Measurements from ENCODE around the gene IGF2R.

DNA sequence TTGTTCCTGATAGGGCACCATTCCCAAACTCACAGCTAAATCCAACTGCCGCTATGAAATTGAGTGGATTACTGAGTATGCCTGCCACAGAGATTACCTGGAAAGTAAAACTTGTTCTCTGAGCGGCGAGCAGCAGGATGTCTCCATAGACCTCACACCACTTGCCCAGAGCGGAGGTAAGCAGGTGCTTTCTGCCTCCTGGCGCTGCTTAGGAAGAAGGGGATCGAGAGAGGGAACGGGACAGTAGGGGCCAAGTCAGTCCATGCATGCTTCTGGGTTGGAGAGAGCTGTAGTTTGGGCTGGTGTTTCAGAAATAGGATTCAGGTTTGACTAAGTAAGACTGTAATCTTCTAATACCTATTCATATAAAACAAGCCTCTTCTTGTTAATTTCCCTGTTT, 63.7 kb downstream of the IGF2R start:
- TF ChIP-seq SUZ12 (IDR thresholded peaks at IDR 0.05) = no peak
- TF ChIP-seq, protein P1, sequence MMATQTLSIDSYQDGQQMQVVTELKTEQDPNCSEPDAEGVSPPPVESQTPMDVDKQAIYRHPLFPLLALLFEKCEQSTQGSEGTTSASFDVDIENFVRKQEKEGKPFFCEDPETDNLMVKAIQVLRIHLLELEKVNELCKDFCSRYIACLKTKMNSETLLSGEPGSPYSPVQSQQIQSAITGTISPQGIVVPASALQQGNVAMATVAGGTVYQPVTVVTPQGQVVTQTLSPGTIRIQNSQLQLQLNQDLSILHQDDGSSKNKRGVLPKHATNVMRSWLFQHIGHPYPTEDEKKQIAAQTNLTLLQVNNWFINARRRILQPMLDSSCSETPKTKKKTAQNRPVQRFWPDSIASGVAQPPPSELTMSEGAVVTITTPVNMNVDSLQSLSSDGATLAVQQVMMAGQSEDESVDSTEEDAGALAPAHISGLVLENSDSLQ (IDR thresholded peaks at IDR 0.05) = no peak
- TF ChIP-seq NFRKB (IDR thresholded peaks at IDR 0.05) = no peak
- no peak for TF ChIP-seq CTBP1 (IDR thresholded peaks at IDR 0.05; ENCODE audit: borderline replicate concordance)
- TF ChIP-seq FOXM1 (IDR thresholded peaks at IDR 0.05; ENCODE audit: borderline replicate concordance) = no peak
- no peak for TF ChIP-seq TARDBP (IDR thresholded peaks at IDR 0.05)
- TF ChIP-seq ELF4 (IDR thresholded peaks at IDR 0.05) = no peak
- TF ChIP-seq BHLHE40 (IDR thresholded peaks at IDR 0.05; ENCODE audit: borderline replicate concordance) = no peak
- no peak for TF ChIP-seq SP1 (IDR thresholded peaks at IDR 0.05)
- TF ChIP-seq L3MBTL2 (conservative IDR thresholded peaks at IDR 0.05) = no peak
- no peak for TF ChIP-seq HDGF (IDR thresholded peaks at IDR 0.05; ENCODE audit: borderline replicate concordance)

Data from HEK293T (cell line).